Esophagus squamous epithelium (tissue), 5 donors: ENCODE measurements around the gene HLF. TPM values are rescaled to one million over a fixed set of nuclear protein-coding genes. Genes with fewer than 3 reads are reported as not detected.

Source experiments
- DNase-seq: peaks from one replicate; lab custom pipeline; 2025; lab: John Stamatoyannopoulos, UW
- H3K27ac ChIP-seq, 4 donors: fragments of 200-600 bp; sonication (generic); one replicate each; pipeline ENCODE4 v1.5.1; 2016 to 2019; ENCODE audit warnings: mild to moderate bottlenecking in 1 of 4
- H3K27me3 ChIP-seq, 4 donors: fragments of 200-600 bp; sonication (generic); 1 replicate in 3 of 4; 2 replicates in 1 of 4; pipeline versions ENCODE4 v1.5.1 to v1.6.0; 2017 to 2021; ENCODE audit warnings: antibody characterized with exemption in 1 of 4
- H3K36me3 ChIP-seq, 3 donors: fragments of 200-600 bp; sonication (generic); one replicate each; pipeline ENCODE4 v1.5.1; 2016 to 2019
- H3K4me1 ChIP-seq, 3 donors: fragments of 200-600 bp; sonication (generic); one replicate each; pipeline ENCODE4 v1.5.1; 2017 to 2019
- H3K4me3 ChIP-seq, 4 donors: fragments of 200-600 bp; sonication (generic); 1 replicate in 3 of 4; 2 replicates in 1 of 4; pipeline ENCODE4 v1.5.1; 2016 to 2019; ENCODE audit warnings: mild to moderate bottlenecking in 2 of 4, moderate library complexity in 1 of 4
- H3K9me3 ChIP-seq, 3 donors: fragments of 200-600 bp; sonication (generic); one replicate each; pipeline ENCODE4 v1.5.1; 2016 to 2019
- POLR2A ChIP-seq, 4 donors: fragments of 450-650 bp; IDR thresholded peaks; one replicate each; pipeline ENCODE4 v1.6.1; 2017; ENCODE audit warnings: antibody characterized with exemption in 4 of 4, mild to moderate bottlenecking in 4 of 4, moderate library complexity in 3 of 4
- WGBS, 2 donors: methylation state at CpG; one replicate each; pipeline ENCODE4 v1.1.5; 2018; 5-methylcytosine and 5-hydroxymethylcytosine counted together
- intact Hi-C: fragments of 100-400 bp; cut with DNase I; formaldehyde crosslinking; loops from one replicate; pipeline ENCODE4 v1.15.0; 2022
- total RNA-seq, 4 donors: library from RNA; depleted of rRNA; stranded (reverse); fragments of >200 nt; gene quantifications; one replicate each; pipeline ENCODE4 v1.1.0, GENCODE V29; 2016
- TF ChIP-seq, protein P1 (sequence below), 6 experiments: fragments of 450-650 bp in 4 of 6; fragments of 200-600 bp in 2 of 6; sonication (generic) in 2 of 6; IDR thresholded peaks; one replicate each; pipeline ENCODE4 v1.5.1; 2016 to 2019; ENCODE audit warnings: antibody characterized with exemption in 6 of 6, mild to moderate bottlenecking in 4 of 6, moderate library complexity in 4 of 6
- donor health status: DM: yes; HTN: yes; CAD: no.

HLF gene
- total RNA-seq, 4 donors from 2014 or later: 7.7 to 55.1 (median 22.8) TPM

DNA sequence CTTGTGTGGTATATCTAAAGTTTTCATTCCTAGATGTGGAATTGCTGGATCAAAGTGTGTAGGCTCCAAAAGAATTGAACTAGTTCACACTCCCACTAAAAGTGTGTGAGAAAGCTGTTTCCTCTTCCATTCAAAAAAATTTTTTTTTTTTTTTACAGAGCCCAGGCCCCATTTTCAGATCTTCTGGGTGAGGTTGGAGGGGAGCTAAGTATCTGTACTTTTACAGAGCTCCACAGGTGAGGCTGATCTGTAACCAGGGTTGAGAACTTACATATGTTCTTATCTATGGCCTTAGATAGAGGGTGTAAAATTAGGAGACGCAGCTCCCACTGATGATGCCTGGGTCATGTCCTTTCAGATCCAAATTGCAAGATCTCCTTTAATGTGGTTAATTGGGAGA lies 31.9 kb downstream of the HLF start:
- H3K4me1 ChIP-seq: peaks cover under 1 to 38% (median 7%) of the 10 kb centered on the region in 3 donors
- peaks cover 0 to 58% (median 0%) of the 10 kb centered on the region in 3 donors for H3K36me3 ChIP-seq
- WGBS, 2 donors: 95 to 100% methylated on average over 1 of the region's 1 CpG
- H3K4me3 ChIP-seq: no peak overlapping the region
- H3K27me3 ChIP-seq: no peaks in the 10 kb centered on the region
- TF ChIP-seq, protein P1, sequence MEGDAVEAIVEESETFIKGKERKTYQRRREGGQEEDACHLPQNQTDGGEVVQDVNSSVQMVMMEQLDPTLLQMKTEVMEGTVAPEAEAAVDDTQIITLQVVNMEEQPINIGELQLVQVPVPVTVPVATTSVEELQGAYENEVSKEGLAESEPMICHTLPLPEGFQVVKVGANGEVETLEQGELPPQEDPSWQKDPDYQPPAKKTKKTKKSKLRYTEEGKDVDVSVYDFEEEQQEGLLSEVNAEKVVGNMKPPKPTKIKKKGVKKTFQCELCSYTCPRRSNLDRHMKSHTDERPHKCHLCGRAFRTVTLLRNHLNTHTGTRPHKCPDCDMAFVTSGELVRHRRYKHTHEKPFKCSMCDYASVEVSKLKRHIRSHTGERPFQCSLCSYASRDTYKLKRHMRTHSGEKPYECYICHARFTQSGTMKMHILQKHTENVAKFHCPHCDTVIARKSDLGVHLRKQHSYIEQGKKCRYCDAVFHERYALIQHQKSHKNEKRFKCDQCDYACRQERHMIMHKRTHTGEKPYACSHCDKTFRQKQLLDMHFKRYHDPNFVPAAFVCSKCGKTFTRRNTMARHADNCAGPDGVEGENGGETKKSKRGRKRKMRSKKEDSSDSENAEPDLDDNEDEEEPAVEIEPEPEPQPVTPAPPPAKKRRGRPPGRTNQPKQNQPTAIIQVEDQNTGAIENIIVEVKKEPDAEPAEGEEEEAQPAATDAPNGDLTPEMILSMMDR (IDR thresholded peaks at IDR 0.05): no peak
- no peak for TF ChIP-seq POLR2A (IDR thresholded peaks at IDR 0.05)
- H3K27ac ChIP-seq: no peak overlapping the region
- H3K9me3 ChIP-seq: no peaks in the 10 kb centered on the region
- DNase-seq: no peak
- intact Hi-C loops: no loop called here

- TF ChIP-seq, protein P1 (IDR thresholded peaks at IDR 0.05): no peak
- TF ChIP-seq POLR2A (IDR thresholded peaks at IDR 0.05): no peak
- no peaks in the 10 kb centered on the region for H3K27me3 ChIP-seq
- H3K36me3 ChIP-seq: peaks cover 0 to 43% (median 0%) of the 10 kb centered on the region in 3 donors
- H3K27ac ChIP-seq: no peak overlapping the region
- DNase-seq: no peak
- H3K4me3 ChIP-seq: no peak overlapping the region
- H3K4me1 ChIP-seq: peaks cover 6 to 54% (median 21%) of the 10 kb centered on the region in 3 donors
- H3K9me3 ChIP-seq: no peaks in the 10 kb centered on the region
- intact Hi-C loops: no loop called here
- 88 to 91% methylated on average over 3 of the region's 3 CpGs for WGBS, 2 donors
These were observed 33.5 kb downstream of the HLF start for GRCh38 chr17:55298111-55298730.

DNA sequence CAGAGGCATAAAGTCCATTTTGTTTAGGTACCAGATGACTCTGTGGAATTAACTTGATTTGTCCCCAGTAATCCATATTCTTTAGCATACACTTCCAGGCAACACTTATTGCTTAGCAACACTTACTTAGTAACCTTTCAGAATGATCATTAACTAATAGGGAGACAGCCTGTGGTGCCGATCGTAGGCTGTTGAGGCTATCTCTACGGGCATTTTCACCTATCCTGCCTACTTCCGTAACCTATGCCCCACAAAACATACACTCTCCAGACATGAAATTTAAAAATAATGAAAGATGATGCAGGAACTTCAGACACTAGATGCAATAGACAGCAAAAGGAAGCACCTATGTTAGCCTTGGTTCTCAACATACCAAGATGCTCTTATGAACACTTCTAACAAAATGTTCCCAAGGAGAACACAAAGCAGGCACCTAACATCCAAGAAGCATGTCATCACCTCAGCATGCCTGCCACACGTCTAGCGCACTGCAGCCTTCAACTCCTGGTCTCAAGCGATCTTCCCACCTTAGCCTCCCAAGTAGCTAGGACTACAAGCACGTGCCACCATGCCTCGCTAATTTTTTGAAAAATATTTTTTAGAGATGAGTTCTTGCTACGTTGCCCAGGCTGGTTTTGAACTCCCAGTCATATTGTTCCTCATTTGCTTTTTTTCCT lies 34.5 kb downstream of the HLF start:
- DNase-seq: no peak
- Histone ChIP-seq H3K27me3 (no peaks in the 10 kb centered on the region), H3K4me1 (peaks cover 6 to 57% (median 31%) of the 10 kb centered on the region in 3 donors), H3K4me3 (no peak overlapping the region), H3K9me3 (no peaks in the 10 kb centered on the region), H3K36me3 (peaks cover 0 to 32% (median 0%) of the 10 kb centered on the region in 3 donors), H3K27ac (no peak overlapping the region)
- TF ChIP-seq POLR2A (IDR thresholded peaks at IDR 0.05): no peak
- TF ChIP-seq, protein P1 (IDR thresholded peaks at IDR 0.05): no peak
- intact Hi-C loops: no loop called here
- WGBS, 2 donors: 91% methylated on average over 10 of the region's 10 CpGs

DNA sequence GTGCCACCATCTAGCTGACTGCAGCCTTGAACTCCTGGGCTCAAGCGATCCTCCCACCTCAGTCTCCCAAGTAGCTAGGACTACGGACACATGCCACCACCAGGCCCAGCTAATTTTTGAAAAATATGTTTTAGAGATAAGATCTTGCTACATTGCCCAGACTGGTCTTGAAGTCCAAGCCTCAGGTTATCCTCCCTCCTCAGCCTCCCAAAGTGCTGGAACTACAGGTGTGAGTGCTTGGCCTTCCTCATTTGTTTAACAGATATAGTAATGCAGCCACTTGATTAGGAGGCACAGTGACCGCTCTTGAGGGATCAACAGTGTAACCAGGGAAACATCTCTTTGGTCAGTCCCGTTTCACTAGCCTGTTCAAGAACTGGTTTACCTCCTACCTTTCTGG lies 35.1 kb downstream of the HLF start:
- no peaks in the 10 kb centered on the region for H3K27me3 ChIP-seq
- no peaks in the 10 kb centered on the region for H3K9me3 ChIP-seq
- 82 to 92% methylated on average over 4 of the region's 4 CpGs for whole genome bisulfite sequencing, 2 donors
- DNase-seq: no peak
- H3K4me3 ChIP-seq: no peak overlapping the region
- no peak overlapping the region for H3K27ac ChIP-seq
- intact Hi-C loops: no loop called here
- H3K36me3 ChIP-seq: peaks cover 0 to 30% (median 0%) of the 10 kb centered on the region in 3 donors
- peaks cover 6 to 57% (median 35%) of the 10 kb centered on the region in 3 donors for H3K4me1 ChIP-seq
- TF ChIP-seq, protein P1 (IDR thresholded peaks at IDR 0.05): no peak
- no peak for TF ChIP-seq POLR2A (IDR thresholded peaks at IDR 0.05)
